Endometrium (tissue), 2 donors: ENCODE measurements around the gene C6.
"Not testable (repeated sequence)": the region's sequence is repeated elsewhere in the genome, so short reads cannot be mapped to it uniquely, and the experiment has no call there.

Experiments used
- FAIRE-seq: peaks from 2 replicates; lab custom pipeline; 2012; peaks lifted over from hg19 to GRCh38; lab: Jason Lieb, UNC
- donor health status: control.
- donor health status: control.

The C6 gene

GRCh38 chr5:41213340-41213739 is at the start of gene C6:
Gene C6 (minus strand): TSS chr5:41213532. CDS start chr5:41203230, 10,302 bp downstream.
- no peak for FAIRE-seq

- FAIRE-seq = no peak
Observed at GRCh38 chr5:41256400-41256799, 43.1 kb upstream of the C6 start.

GRCh38 chr5:41253109-41253508 is 39.8 kb upstream of the C6 start:
- FAIRE-seq = no peak

GRCh38 chr5:41252036-41252435 is 38.7 kb upstream of the C6 start:
- no peak for FAIRE-seq

GRCh38 chr5:41250351-41250987 is 37.1 kb upstream of the C6 start:
- no peak for FAIRE-seq

GRCh38 chr5:41247135-41247534 is 33.8 kb upstream of the C6 start:
- no peak for FAIRE-seq

GRCh38 chr5:41246376-41246775 is 33.0 kb upstream of the C6 start:
- no peak for FAIRE-seq

- FAIRE-seq = no peak
Observed at GRCh38 chr5:41243558-41243957, 30.2 kb upstream of the C6 start.

GRCh38 chr5:41240985-41241384 is 27.7 kb upstream of the C6 start:
- FAIRE-seq = no peak

- FAIRE-seq = no peak
Observed at GRCh38 chr5:41240390-41240789, 27.1 kb upstream of the C6 start.

- FAIRE-seq = no peak
Observed at GRCh38 chr5:41234475-41234874, 21.1 kb upstream of the C6 start.

GRCh38 chr5:41232797-41233196 is 19.5 kb upstream of the C6 start:
- no peak for FAIRE-seq

- FAIRE-seq = not testable (repeated sequence)
Observed at GRCh38 chr5:41230276-41230675, 16.9 kb upstream of the C6 start.

GRCh38 chr5:41223962-41224361 is 10.6 kb upstream of the C6 start:
- FAIRE-seq = no peak

- peak; percentile 79 for FAIRE-seq
Observed at GRCh38 chr5:41219658-41220269, 6.4 kb upstream of the C6 start.

GRCh38 chr5:41218929-41219657 is 5.8 kb upstream of the C6 start:
- no peak for FAIRE-seq

- FAIRE-seq = no peak
Observed at GRCh38 chr5:41214182-41214581, 850 bp upstream of the C6 start.

GRCh38 chr5:41212935-41213334 is 397 bp downstream of the C6 start:
- no peak for FAIRE-seq

GRCh38 chr5:41211417-41211816 is 1.9 kb downstream of the C6 start:
- no peak for FAIRE-seq

- FAIRE-seq = not testable (repeated sequence)
Observed at GRCh38 chr5:41205475-41205874, 7.9 kb downstream of the C6 start.

- no peak for FAIRE-seq
Observed at GRCh38 chr5:41203033-41203432, 10.3 kb downstream of the C6 start.

GRCh38 chr5:41201082-41201772 is 12.1 kb downstream of the C6 start:
- no peak for FAIRE-seq

GRCh38 chr5:41200506-41200905 is 12.8 kb downstream of the C6 start:
- FAIRE-seq = no peak
